Mesenchymal stem cell (in vitro differentiated cells and primary cell): ENCODE data around the gene DPM2.

ENCODE experiments used
- DNase-seq: peaks from one replicate; pipeline ENCODE4 v3.0.0-alpha.2; 2013
- H2AFZ ChIP-seq: one replicate; pipeline ENCODE4 v1.6.1; 2013; ENCODE audit warnings: low read depth, mild to moderate bottlenecking, control low read depth, inconsistent platforms, low read length, moderate library complexity
- H2AK5ac ChIP-seq: 2 replicates; pipeline ENCODE4 v1.6.1; 2013; ENCODE audit warnings: low read length, moderate library complexity, mild to moderate bottlenecking, inconsistent platforms; ENCODE audit not compliant: severe bottlenecking
- H2BK120ac ChIP-seq: one replicate; pipeline ENCODE4 v1.6.1; 2013; ENCODE audit warnings: low read depth, mild to moderate bottlenecking, inconsistent platforms, low read length, moderate library complexity
- H2BK12ac ChIP-seq, 2 experiments: one replicate each; pipeline ENCODE4 v1.6.1; 2013; ENCODE audit warnings: inconsistent platforms in 2 of 2, low read length in 2 of 2, mild to moderate bottlenecking in 2 of 2, moderate library complexity in 2 of 2, control low read depth in 1 of 2
- H2BK15ac ChIP-seq: one replicate; pipeline ENCODE4 v1.6.1; 2013; ENCODE audit warnings: mild to moderate bottlenecking, low read depth, inconsistent platforms; ENCODE audit not compliant: poor library complexity, severe bottlenecking
- H2BK5ac ChIP-seq: 2 replicates; pipeline ENCODE4 v1.6.1; 2013; ENCODE audit warnings: low read depth, mild to moderate bottlenecking, low read length, control low read depth, inconsistent platforms; ENCODE audit not compliant: poor library complexity, severe bottlenecking
- H3K14ac ChIP-seq, 2 experiments: one replicate each; pipeline ENCODE4 v1.6.1; 2013; ENCODE audit warnings: inconsistent platforms in 2 of 2, low read length in 2 of 2, control low read depth in 1 of 2, mild to moderate bottlenecking in 1 of 2, moderate library complexity in 1 of 2
- H3K18ac ChIP-seq, 2 experiments: one replicate each; pipeline ENCODE4 v1.6.1; 2013; ENCODE audit warnings: inconsistent platforms in 2 of 2, low read length in 2 of 2, control low read depth in 1 of 2, low read depth in 1 of 2, mild to moderate bottlenecking in 1 of 2
- H3K23ac ChIP-seq, 2 experiments: one replicate each; pipeline ENCODE4 v1.6.1; 2013; ENCODE audit warnings: inconsistent platforms in 2 of 2, low read length in 2 of 2, mild to moderate bottlenecking in 2 of 2, moderate library complexity in 2 of 2, control low read depth in 1 of 2
- H3K27ac ChIP-seq: 2 replicates; pipeline ENCODE4 v1.5.1; 2013; ENCODE audit warnings: mild to moderate bottlenecking, moderate library complexity, low read length, control low read depth, inconsistent platforms; ENCODE audit not compliant: poor library complexity, severe bottlenecking
- H3K27me3 ChIP-seq, 2 experiments: 2 replicates each; pipeline versions ENCODE4 v1.6.1 to v1.7.0; 2013; ENCODE audit warnings: low read length in 2 of 2, mild to moderate bottlenecking in 2 of 2, moderate library complexity in 2 of 2, control low read depth in 1 of 2, inconsistent platforms in 1 of 2; ENCODE audit not compliant: control insufficient read depth in 1 of 2, insufficient read depth in 1 of 2
- H3K36me3 ChIP-seq, 2 experiments: 2 replicates each; pipeline versions ENCODE4 v1.6.1 to v1.7.0; 2013; ENCODE audit warnings: low read length in 2 of 2, control low read depth in 1 of 2, inconsistent platforms in 1 of 2, low read depth in 1 of 2, mild to moderate bottlenecking in 1 of 2; ENCODE audit not compliant: insufficient read depth in 2 of 2, control insufficient read depth in 1 of 2
- H3K4ac ChIP-seq, 2 experiments: one replicate each; pipeline ENCODE4 v1.6.1; 2013; ENCODE audit warnings: inconsistent platforms in 2 of 2, low read length in 2 of 2, mild to moderate bottlenecking in 2 of 2, moderate library complexity in 2 of 2, control low read depth in 1 of 2, low read depth in 1 of 2
- H3K4me1 ChIP-seq: 2 replicates; pipeline ENCODE4 v1.6.1; 2013; ENCODE audit warnings: low read depth, low read length, control low read depth; ENCODE audit not compliant: control insufficient read depth, insufficient read depth
- H3K4me2 ChIP-seq: 2 replicates; pipeline ENCODE4 v1.6.1; 2013; ENCODE audit warnings: low read length, mild to moderate bottlenecking, inconsistent platforms; ENCODE audit not compliant: poor library complexity, severe bottlenecking
- H3K4me3 ChIP-seq, 2 experiments: 2 replicates each; pipeline versions ENCODE4 v1.5.1 to v1.7.0; 2013; ENCODE audit warnings: low read length in 2 of 2, mild to moderate bottlenecking in 2 of 2, control low read depth in 1 of 2, low read depth in 1 of 2; ENCODE audit not compliant: insufficient read depth in 1 of 2
- H3K79me1 ChIP-seq: replicated peaks from 2 replicates; pipeline ENCODE4 v1.6.1; 2013; ENCODE audit warnings: mild to moderate bottlenecking, control low read depth, low read length, inconsistent platforms; ENCODE audit not compliant: poor library complexity, severe bottlenecking
- H3K9ac ChIP-seq: 2 replicates; pipeline ENCODE4 v1.7.0; 2013; ENCODE audit warnings: mild to moderate bottlenecking, low read length, moderate library complexity
- H3K9me3 ChIP-seq: 2 replicates; pipeline ENCODE4 v1.7.0; 2013; ENCODE audit warnings: mild to moderate bottlenecking, low read length; ENCODE audit not compliant: control insufficient read depth
- H4K8ac ChIP-seq: one replicate; pipeline ENCODE4 v1.6.1; 2013; ENCODE audit warnings: inconsistent platforms, mild to moderate bottlenecking, low read length, moderate library complexity
- H4K91ac ChIP-seq: one replicate; pipeline ENCODE4 v1.6.1; 2013; ENCODE audit warnings: mild to moderate bottlenecking, low read length, inconsistent platforms
- WGBS: methylation state at CpG from one replicate; pipeline ENCODE4 v1.1.7; 2013; ENCODE audit warnings: mixed read lengths; 5-methylcytosine and 5-hydroxymethylcytosine counted together

DPM2 gene

DNA sequence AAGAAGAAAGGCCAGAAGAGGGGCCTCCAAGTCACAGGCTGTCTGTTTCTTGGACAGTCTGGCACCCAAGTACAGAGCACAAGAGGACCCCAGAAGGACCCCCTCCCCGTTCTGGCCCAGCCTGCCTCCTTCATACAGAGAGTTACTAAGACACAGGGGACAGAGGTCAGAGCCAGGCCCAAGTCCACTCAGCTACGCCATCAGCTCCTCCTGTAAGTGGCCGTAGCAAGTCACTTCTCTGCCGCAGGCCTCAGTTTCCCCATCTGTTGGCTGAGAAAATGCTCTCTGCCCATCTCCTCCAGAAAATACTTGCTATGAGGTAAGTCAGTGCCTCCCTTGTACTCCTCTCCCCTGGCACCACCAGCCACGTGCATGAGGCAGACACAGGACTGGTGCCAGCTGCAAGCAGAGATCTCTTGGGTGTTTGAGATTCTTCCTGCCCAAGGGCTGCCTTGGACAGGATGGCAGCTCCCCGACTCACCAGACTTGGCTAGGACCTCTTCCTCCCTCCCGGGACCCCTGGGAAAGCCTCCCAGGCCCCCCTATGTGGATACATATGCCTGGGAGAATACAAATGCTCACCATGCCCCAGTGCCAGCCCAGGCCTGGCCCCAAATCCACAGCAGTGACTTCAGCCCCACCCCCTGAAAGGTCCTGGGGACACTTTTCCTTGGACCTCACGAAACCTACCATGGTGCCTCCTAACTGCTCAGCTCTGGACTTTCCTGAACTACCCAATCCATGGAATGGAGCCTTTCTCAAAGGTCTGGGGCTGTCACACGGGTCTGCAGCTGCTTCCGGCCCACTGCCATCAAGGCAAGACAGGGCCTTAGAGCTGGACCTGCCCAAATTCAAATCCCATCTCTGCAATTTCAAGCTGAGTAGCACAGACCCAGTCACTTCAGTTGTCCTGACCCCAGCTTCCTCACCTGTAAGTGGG, 38.0 kb upstream of the DPM2 start:
- Histone ChIP-seq H3K18ac (peak overlapping the region in 1 of 2 experiments; percentile 18), H2BK12ac (peak overlapping the region in 1 of 2 experiments; percentile 10), H2AFZ (no peak overlapping the region), H4K8ac (no peak overlapping the region), H4K91ac (no peak overlapping the region), H3K9ac (peak overlapping the region; percentile 1), H3K23ac (no peak overlapping the region), H3K27me3 (no peaks in the 10 kb centered on the region), H3K9me3 (no peaks in the 10 kb centered on the region), H2BK120ac (no peak overlapping the region), H2BK15ac (peak overlapping the region; percentile 60), H3K27ac (no peak overlapping the region), H3K79me1 (peaks cover 50% of the 10 kb centered on the region), H3K36me3 (peaks cover 0 to 3% of the 10 kb centered on the region in 2 experiments), H3K4ac (no peak overlapping the region), H2AK5ac (no peak overlapping the region), H3K4me1 (peaks cover 75% of the 10 kb centered on the region), H3K4me2 (no peak overlapping the region), H2BK5ac (no peak overlapping the region), H3K4me3 (no peak overlapping the region), H3K14ac (no peak overlapping the region)
- 96% methylated on average over 10 of the region's 10 CpGs for WGBS
- DNase-seq, result no peak

DNA sequence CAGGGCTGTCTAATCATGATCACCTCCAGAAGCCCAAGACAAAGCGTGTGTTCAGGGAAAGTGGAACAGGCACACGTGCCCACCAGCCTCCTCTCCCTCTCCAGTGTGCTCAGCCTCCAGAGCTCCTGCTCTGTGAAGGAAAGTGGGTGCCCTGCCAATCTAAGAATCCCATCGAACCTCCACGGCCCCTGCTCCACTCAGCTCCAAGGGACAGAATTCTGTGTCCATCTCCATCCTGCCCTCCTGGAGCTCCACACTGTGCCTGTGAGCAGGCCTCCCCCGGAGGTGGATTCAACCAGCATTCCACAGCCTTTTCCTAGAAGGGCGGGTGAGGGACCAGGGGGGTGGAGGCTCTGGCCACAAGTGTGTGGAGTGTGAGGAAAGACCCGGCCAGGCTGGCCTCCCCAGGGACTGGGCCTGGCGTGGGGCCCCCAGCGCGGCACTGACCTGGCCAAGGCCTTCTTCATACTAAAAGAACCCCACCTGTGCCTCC, 37.2 kb upstream of the DPM2 start:
- H3K27me3 ChIP-seq, result no peaks in the 10 kb centered on the region
- 75% methylated on average over 7 of the region's 10 CpGs for WGBS
- peak overlapping the region in 1 of 2 experiments; percentile 48 for H3K18ac ChIP-seq
- peak overlapping the region; percentile 16 for H4K91ac ChIP-seq
- H3K79me1 ChIP-seq, result peaks cover 50% of the 10 kb centered on the region
- H3K4me1 ChIP-seq, result peaks cover 79% of the 10 kb centered on the region
- no peak overlapping the region for H2BK5ac ChIP-seq
- H4K8ac ChIP-seq, result no peak overlapping the region
- no peak overlapping the region for H3K4me3 ChIP-seq
- H3K4ac ChIP-seq, result peak overlapping the region; percentile 14 to 52
- H2BK15ac ChIP-seq, result peak overlapping the region; percentile 60
- no peak overlapping the region for H3K27ac ChIP-seq
- H3K36me3 ChIP-seq, result peaks cover 0 to 3% of the 10 kb centered on the region in 2 experiments
- DNase-seq, result no peak
- no peak overlapping the region for H2AFZ ChIP-seq
- no peak overlapping the region for H3K23ac ChIP-seq
- H2BK120ac ChIP-seq, result peak overlapping the region; percentile 30
- H3K9ac ChIP-seq, result no peak overlapping the region
- H3K9me3 ChIP-seq, result no peaks in the 10 kb centered on the region
- H3K14ac ChIP-seq, result no peak overlapping the region
- H2AK5ac ChIP-seq, result no peak overlapping the region
- H3K4me2 ChIP-seq, result no peak overlapping the region
- H2BK12ac ChIP-seq, result no peak overlapping the region

DNA sequence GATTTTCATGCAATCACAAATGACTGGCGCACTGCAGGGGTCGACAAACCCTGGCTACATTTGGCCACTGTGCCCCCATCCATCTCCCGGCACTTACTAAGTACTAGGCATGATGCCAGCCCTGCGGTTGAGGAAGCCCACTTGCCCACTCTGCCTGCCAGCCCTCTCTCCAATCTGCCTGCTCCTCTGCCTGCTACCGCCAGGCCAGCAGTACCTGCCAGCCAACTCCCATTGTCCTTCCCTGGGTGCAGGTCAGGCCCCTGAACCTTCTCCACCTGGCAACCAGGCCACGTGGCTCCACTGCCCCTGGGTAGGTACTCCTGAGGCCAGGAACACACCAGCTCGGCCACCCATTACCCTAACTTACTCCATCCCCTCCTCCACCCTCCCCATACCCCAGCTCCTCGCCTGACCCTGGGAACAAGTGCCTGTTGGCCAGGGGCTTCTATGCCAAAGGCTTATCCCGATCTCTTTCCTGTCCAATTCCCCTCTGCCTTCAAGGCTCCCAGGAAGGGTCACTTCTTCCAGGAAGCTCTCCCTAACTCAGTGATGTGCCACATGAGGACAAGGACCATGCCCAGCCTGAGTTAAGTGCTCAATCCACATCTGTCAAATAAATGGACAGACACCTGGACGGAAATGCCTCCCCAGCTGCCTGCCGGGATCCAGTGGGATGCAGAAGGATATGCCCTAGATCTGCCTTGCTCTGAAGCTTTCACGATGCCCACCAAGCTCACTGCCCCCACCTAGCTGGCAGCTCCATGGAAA, 36.5 kb upstream of the DPM2 start:
- Histone ChIP-seq H3K4me3 (no peak overlapping the region), H2BK5ac (no peak overlapping the region), H3K4me1 (peaks cover 74% of the 10 kb centered on the region), H3K18ac (peak overlapping the region; percentile 46 to 48), H3K23ac (peak overlapping the region in 1 of 2 experiments; percentile 90), H3K14ac (peak overlapping the region in 1 of 2 experiments; percentile 76), H3K4me2 (no peak overlapping the region), H2AK5ac (no peak overlapping the region), H3K9me3 (no peaks in the 10 kb centered on the region), H3K4ac (peak overlapping the region in 1 of 2 experiments; percentile 52), H3K27me3 (no peaks in the 10 kb centered on the region), H4K91ac (peak overlapping the region; percentile 48), H2AFZ (no peak overlapping the region), H4K8ac (no peak overlapping the region), H3K79me1 (peaks cover 53% of the 10 kb centered on the region), H2BK12ac (peak overlapping the region in 1 of 2 experiments; percentile 68), H3K36me3 (peaks cover 0 to 3% of the 10 kb centered on the region in 2 experiments), H3K9ac (no peak overlapping the region), H2BK120ac (no peak overlapping the region), H2BK15ac (no peak overlapping the region), H3K27ac (no peak overlapping the region)
- no peak for DNase-seq
- 92% methylated on average over 12 of the region's 12 CpGs for WGBS
